K562 (cell line): ENCODE data around the gene SPDYE3. TPM values are rescaled to one million over a fixed set of nuclear protein-coding genes. Genes with fewer than 3 reads are reported as not detected.

Source experiments
- ATAC-seq: fragments of 200-7000 bp; cut with Tn5 transposase; 3 replicates; pipeline ENCODE4 v1.9.1; 2020; ENCODE audit warnings: moderate library complexity
- BruUV-seq: library from RNA; stranded (reverse); fragments of 400-500 nt; replicated peaks from 2 replicates; lab custom pipeline; 2021; lab: Mats Ljungman, UMichigan
- CTCF ChIA-PET: fragments of 300-600 bp; formaldehyde crosslinking; extraction: SDS; loops from one replicate; lab custom pipeline; 2021; ENCODE audit warnings: low intra/inter-chr PET ratio; lab: Yijun Ruan, JAX
- POLR2A ChIA-PET: fragments of 300-600, 350-650 bp; sonication (Branson Sonifier 250); formaldehyde crosslinking; extraction: SDS; loops from one replicate; lab custom pipeline; 2021; ENCODE audit warnings: antibody characterized with exemption, inconsistent platforms; lab: Yijun Ruan, JAX
- DNase-seq, 4 experiments: peaks; one replicate each; pipeline versions ENCODE4 v3.0.0 to v3.0.0-alpha.2; 2011 to 2018; ENCODE audit warnings: low spot score in 3 of 4, mixed read lengths in 3 of 4; ENCODE audit errors: extremely low read depth in 1 of 4
- FAIRE-seq: peaks from 2 replicates; lab custom pipeline; 2011; peaks lifted over from hg19 to GRCh38; lab: Jason Lieb, UNC
- H2AFZ ChIP-seq: 2 replicates; pipeline ENCODE4 v1.6.0; 2011; ENCODE audit warnings: low read depth, low read length, control low read depth, inconsistent platforms
- H3K27ac ChIP-seq: fragments of 200-600 bp; 3 replicates; pipeline ENCODE4 v1.8.0; 2011; ENCODE audit warnings: low read depth, mild to moderate bottlenecking, control low read depth, inconsistent platforms, low read length, moderate library complexity, mixed read lengths; ENCODE audit errors: extremely low read depth
- H3K27me3 ChIP-seq, 2 experiments: fragments of 300-600 bp in 1 of 2; 2 replicates in 1 of 2; 3 replicates in 1 of 2; pipeline versions ENCODE4 v1.6.0 to v1.8.0; 2011; ENCODE audit warnings: inconsistent platforms in 2 of 2, low read length in 2 of 2, mild to moderate bottlenecking in 1 of 2, mixed read lengths in 1 of 2, moderate library complexity in 1 of 2; ENCODE audit not compliant: control insufficient read depth in 2 of 2, insufficient read depth in 2 of 2
- H3K36me3 ChIP-seq: fragments of 300-600 bp; 3 replicates; pipeline ENCODE4 v1.8.0; 2011; ENCODE audit warnings: mild to moderate bottlenecking, low read length, inconsistent platforms; ENCODE audit not compliant: control insufficient read depth, insufficient read depth
- H3K4me1 ChIP-seq, 2 experiments: fragments of 200-600 bp in 1 of 2; replicated peaks in 1 of 2; 2 replicates in 1 of 2; 3 replicates in 1 of 2; pipeline versions ENCODE4 v1.5.1 to v1.8.0; 2011; ENCODE audit warnings: inconsistent platforms in 2 of 2, low read length in 2 of 2, mild to moderate bottlenecking in 1 of 2, mixed read lengths in 1 of 2, moderate library complexity in 1 of 2; ENCODE audit not compliant: control insufficient read depth in 2 of 2, insufficient read depth in 2 of 2
- H3K4me2 ChIP-seq: 2 replicates; pipeline ENCODE4 v1.6.1; 2011; ENCODE audit warnings: low read length, control low read depth, inconsistent platforms, mixed read lengths; ENCODE audit not compliant: insufficient read depth
- H3K4me3 ChIP-seq: fragments of 200-600 bp; sonication (generic), shearing (Covaris generic); 2 replicates; pipeline ENCODE4 v1.5.1; 2016; ENCODE audit warnings: control low read depth, inconsistent platforms
- H3K79me2 ChIP-seq: fragments of 200-600 bp; 3 replicates; pipeline ENCODE4 v1.8.0; 2011; ENCODE audit warnings: low read length, inconsistent platforms; ENCODE audit not compliant: control insufficient read depth, insufficient read depth
- H3K9ac ChIP-seq, 2 experiments: 2 replicates each; pipeline versions ENCODE4 v1.6.0 to v1.6.1; 2011; ENCODE audit warnings: low read depth in 2 of 2, low read length in 2 of 2, control low read depth in 1 of 2, inconsistent platforms in 1 of 2, mild to moderate bottlenecking in 1 of 2, mixed read lengths in 1 of 2; ENCODE audit not compliant: insufficient read depth in 1 of 2
- H3K9me1 ChIP-seq: one replicate; pipeline ENCODE4 v1.6.0; 2011; ENCODE audit warnings: inconsistent platforms, mild to moderate bottlenecking, low read length, moderate library complexity; ENCODE audit not compliant: control insufficient read depth, insufficient read depth
- H3K9me3 ChIP-seq: replicated peaks from 2 replicates; pipeline ENCODE4 v1.5.1; 2011; ENCODE audit warnings: low read depth, low read length, inconsistent platforms; ENCODE audit not compliant: control insufficient read depth, insufficient read depth
- H4K20me1 ChIP-seq: replicated peaks from 2 replicates; pipeline ENCODE4 v1.6.1; 2011; ENCODE audit warnings: low read length, inconsistent platforms, mixed read lengths; ENCODE audit not compliant: control insufficient read depth, insufficient read depth
- ATF2 ChIP-seq: sonication (generic); formaldehyde crosslinking; IDR thresholded peaks from 2 replicates; pipeline ENCODE4 v1.8.1; 2022; ENCODE audit warnings: missing genetic modification reagents
- JUNB ChIP-seq: fragments of 450-650 bp; formaldehyde crosslinking; conservative IDR thresholded peaks from 2 replicates; pipeline ENCODE4 v1.4.0; 2020; ENCODE audit warnings: mild to moderate bottlenecking
- KAT7 ChIP-seq: sonication (generic); formaldehyde crosslinking; IDR thresholded peaks from 2 replicates; pipeline ENCODE4 v1.8.0; 2022; ENCODE audit warnings: missing genetic modification reagents, mild to moderate bottlenecking, borderline replicate concordance
- POLR2A ChIP-seq: fragments of 450-650 bp; conservative IDR thresholded peaks from 2 replicates; pipeline ENCODE4 v1.6.1; 2016
- POLR2G ChIP-seq: fragments of 200-400 bp; formaldehyde crosslinking; IDR thresholded peaks from 2 replicates; pipeline ENCODE4 v1.6.1; 2017; ENCODE audit warnings: low read depth, mild to moderate bottlenecking, antibody characterized with exemption, low read length, moderate library complexity
- RBFOX2 ChIP-seq: fragments of 200-400 bp; formaldehyde crosslinking; IDR thresholded peaks from 2 replicates; pipeline ENCODE4 v1.6.1; 2017; ENCODE audit warnings: low read depth, mild to moderate bottlenecking, low read length, moderate library complexity
- whole genome bisulfite sequencing: fragments of 100-300 bp; shearing (Covaris generic); methylation state at CpG from one replicate; pipeline ENCODE4 v1.1.6; 2016; ENCODE audit warnings: low coverage, mixed read lengths; ENCODE audit not compliant: insufficient coverage; ENCODE audit errors: missing lambda C conversion rate; 5-methylcytosine and 5-hydroxymethylcytosine counted together
- in situ Hi-C: fragments of 300-500 bp; cut with MboI; formaldehyde crosslinking; loops from 4 replicates; pipeline ENCODE4 v1.15.0; 2018; ENCODE audit warnings: inconsistent platforms, mixed read lengths
- intact Hi-C: fragments of 100-400 bp; cut with micrococcal nuclease; formaldehyde crosslinking; loops from 2 replicates; pipeline ENCODE4 v1.14.2; 2022
- polyA plus RNA-seq, 8 experiments: library from polyadenylated mRNA; depleted of rRNA in 4 of 8; stranded (reverse) in 5 of 8; unstranded in 3 of 8; fragments of >200 nt; fragmentation: Nextera tagmentation in 2 of 8; fragmentation: Illumina TruSeq in 1 of 8; extraction: Ambion mirVana in 2 of 8; extraction: Trizol in 1 of 8; gene quantifications; 2 replicates each; pipeline versions ENCODE4 v1.2.1 to v1.2.3, GENCODE V29; 2011 to 2014; ENCODE audit warnings: inconsistent platforms in 1 of 8, missing spikeins in 1 of 8
- total RNA-seq, 7 experiments: library from RNA; depleted of rRNA in 6 of 7; stranded (reverse); fragments of >200 nt in 6 of 7; fragmentation: Illumina TruSeq in 2 of 7; extraction: Trizol in 2 of 7; gene quantifications; 2 replicates each; pipeline versions ENCODE4 v1.2.1 to v1.2.3, GENCODE V29; 2011 to 2021; ENCODE audit warnings: low replicate concordance in 1 of 7

The SPDYE3 gene
- total and polyA plus RNA-seq, 9 of the 15 experiments (the other 6 are each of a cell fraction or from before 2014, with no cell fraction given), result 0.04 to 3.3 (median 1.2) TPM; not detected in 6

GRCh38 chr7:100349757-100350156 lies 42.3 kb downstream of the SPDYE3 start:
- H3K9ac ChIP-seq, result no peak overlapping the region
- H2AFZ ChIP-seq, result no peak overlapping the region
- peaks cover 2% of the 10 kb centered on the region; the same call in 1 of the 2 replicates for H4K20me1 ChIP-seq
- no peak overlapping the region for H3K27ac ChIP-seq
- intact Hi-C loops (no loop called here), in situ Hi-C loops (loop anchor here (5.0 kb wide), 1 partner anchor 217 kb away; no protein-coding TSS in a partner anchor)
- no TSS peak for BruUV-seq
- no peak for DNase-seq
- H3K27me3 ChIP-seq, result no peaks in the 10 kb centered on the region
- ChIA-PET POLR2A (interaction anchor here (1.0 kb wide), 2 partner anchors 14 to 248 kb away, joined by 3 to 4 read pairs; partner anchors contain the start of gene AP4M1), CTCF (no interaction called here)
- TF ChIP-seq RBFOX2, result 0 out of 2 replicates have a peak, but pooled peaks have one; percentile 19
- no peak for TF ChIP-seq ATF2 (CRISPR knock-in tag)
- 0 out of 2 replicates have a peak, but pooled peaks have one; percentile 13 for TF ChIP-seq POLR2G
- TF ChIP-seq JUNB, result no peak
- no peak for TF ChIP-seq KAT7 (CRISPR knock-in tag)
- 0 out of 2 replicates have a peak, but pooled peaks have one; percentile 22 for TF ChIP-seq POLR2A
- FAIRE-seq, result no peak
- H3K4me2 ChIP-seq, result no peak overlapping the region
- H3K4me3 ChIP-seq, result no peak overlapping the region
- peaks cover under 1 to 5% of the 10 kb centered on the region in 2 experiments; a peak in 3 of 5 replicates for H3K4me1 ChIP-seq
- no peak for ATAC-seq
- H3K9me1 ChIP-seq, result no peaks in the 10 kb centered on the region
- no peaks in the 10 kb centered on the region for H3K9me3 ChIP-seq
- 93% methylated on average over 6 of the region's 6 CpGs for WGBS
- H3K36me3 ChIP-seq, result peaks cover 87% of the 10 kb centered on the region
- H3K79me2 ChIP-seq, result peaks cover 19% of the 10 kb centered on the region
